Mucosa of gallbladder (tissue), 1 donor: ENCODE data around the gene NMS. TPM values are rescaled to one million over a fixed set of nuclear protein-coding genes. Genes with fewer than 3 reads are reported as not detected.

Experiments used
- DNase-seq: peaks from one replicate; pipeline ENCODE4 v3.0.0-alpha.2; 2020; ENCODE audit warnings: low spot score
- total RNA-seq: library from RNA; stranded (reverse); gene quantifications from one replicate; pipeline ENCODE4 v1.2.1, GENCODE V29; 2021
- donor health status: DM: no; HTN: no; CAD: no.

NMS gene
- total RNA-seq, 1 donor from 2014 or later = not detected

DNA sequence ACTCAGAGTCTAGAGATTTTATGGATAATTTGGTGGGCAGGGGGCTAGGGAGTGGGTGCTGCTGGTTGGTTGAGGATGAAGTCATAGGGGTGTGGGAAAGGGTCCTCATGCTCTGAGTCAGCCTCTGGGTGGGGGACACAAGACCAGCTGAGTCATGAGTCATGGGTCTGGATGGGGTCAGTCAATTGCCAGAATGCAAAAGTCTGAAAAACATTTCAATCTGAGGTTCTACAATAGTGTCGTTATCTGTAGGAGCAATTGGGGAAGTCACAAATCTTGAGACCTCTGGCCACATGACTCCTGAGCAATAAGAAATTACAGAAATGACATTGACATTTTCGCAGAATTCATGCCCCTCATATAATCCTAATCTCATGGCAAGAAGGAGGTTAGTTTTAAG, 15.1 kb downstream of the NMS start:
- no peak for DNase-seq

- no peak for DNase-seq
These were observed 24.4 kb downstream of the NMS start for GRCh38 chr2:100494712-100495111.

DNA sequence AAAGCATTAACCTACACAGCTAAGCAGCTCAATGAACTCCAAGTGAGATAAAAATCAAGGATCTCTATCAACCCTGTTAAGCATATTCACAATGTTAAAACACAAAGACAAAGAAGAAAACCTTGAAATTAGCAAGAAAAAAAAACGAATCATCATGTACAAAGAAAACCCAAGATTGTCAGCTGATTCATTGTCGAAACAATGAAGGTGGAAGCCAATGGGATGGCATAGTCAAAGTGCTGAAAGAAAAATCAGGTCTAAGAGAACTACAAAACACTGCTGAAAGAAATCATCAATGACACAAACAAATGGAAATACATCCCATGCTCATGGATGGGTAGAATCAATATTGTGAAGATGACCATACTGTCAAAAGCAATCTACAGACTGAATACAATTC, 32.5 kb downstream of the NMS start:
- no peak for DNase-seq

- no peak for DNase-seq
These were observed 34.3 kb downstream of the NMS start for GRCh38 chr2:100504542-100504941.

GRCh38 chr2:100509066-100509465, 38.8 kb downstream of the NMS start:
- no peak for DNase-seq

DNA sequence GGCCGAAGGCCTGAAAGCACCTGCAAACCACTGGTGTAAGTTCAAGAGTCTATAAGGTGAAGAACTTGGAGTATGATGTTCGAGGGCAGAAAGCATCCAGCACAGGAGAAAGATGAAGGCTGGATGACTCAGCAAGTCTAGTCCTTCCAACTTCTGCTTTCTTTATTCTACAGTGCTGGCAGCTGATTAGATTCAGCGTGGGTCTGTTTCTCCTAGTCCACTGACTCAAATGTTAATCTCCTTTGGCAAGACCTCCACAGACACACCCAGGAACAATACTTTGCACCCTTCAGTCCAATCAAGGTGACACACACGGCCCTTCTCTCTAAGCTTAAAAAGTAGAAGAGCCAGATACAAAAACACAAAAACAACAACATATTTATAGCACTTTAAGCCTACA, 43.4 kb downstream of the NMS start:
- no peak for DNase-seq

GRCh38 chr2:100517556-100517955, 47.3 kb downstream of the NMS start:
- DNase-seq = no peak

DNA sequence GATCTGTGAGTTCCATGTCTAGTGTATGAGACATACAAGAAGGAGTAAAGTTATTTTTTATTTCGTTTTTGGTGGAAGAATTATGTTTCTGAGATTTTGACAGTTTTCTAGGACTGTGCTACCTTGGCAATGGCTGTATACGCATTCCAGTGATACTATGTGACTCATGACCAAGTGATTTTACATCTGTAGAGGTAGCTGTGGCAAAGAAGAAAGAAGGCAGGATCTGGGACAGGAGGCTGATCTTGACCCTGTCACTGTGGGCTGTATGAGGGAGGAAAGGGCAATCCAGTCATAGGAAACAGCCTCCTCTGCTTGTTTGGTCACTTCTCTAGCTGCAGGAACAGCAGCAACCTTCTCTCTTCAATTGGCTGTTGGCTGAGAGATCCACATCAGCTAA, 48.5 kb downstream of the NMS start:
- no peak for DNase-seq

GRCh38 chr2:100520224-100520623, 49.9 kb downstream of the NMS start:
- peak; percentile 0 for DNase-seq

GRCh38 chr2:100522430-100522829, 52.1 kb downstream of the NMS start:
- DNase-seq = peak; percentile 72

DNA sequence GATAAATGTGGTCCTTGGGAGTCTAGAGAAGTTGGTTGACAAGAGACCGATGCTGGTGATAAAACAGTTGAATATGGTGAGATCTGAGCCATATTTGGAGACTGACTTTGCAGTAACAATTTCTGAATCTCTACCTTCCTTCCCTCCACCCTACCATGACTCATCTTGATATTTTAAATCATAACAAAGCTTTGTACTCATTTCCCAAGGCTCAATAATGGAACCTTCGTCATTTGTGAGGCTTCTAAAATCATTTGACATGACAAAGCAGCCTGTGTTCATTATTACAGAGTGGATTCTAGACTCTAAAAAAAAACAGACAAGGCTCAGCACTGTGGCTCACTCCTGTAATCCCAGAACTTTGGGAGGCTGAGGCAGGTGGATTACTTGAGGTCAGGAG, 54.0 kb downstream of the NMS start:
- no peak for DNase-seq

- no peak for DNase-seq
These were observed 56.6 kb downstream of the NMS start for GRCh38 chr2:100526868-100527267.

DNA sequence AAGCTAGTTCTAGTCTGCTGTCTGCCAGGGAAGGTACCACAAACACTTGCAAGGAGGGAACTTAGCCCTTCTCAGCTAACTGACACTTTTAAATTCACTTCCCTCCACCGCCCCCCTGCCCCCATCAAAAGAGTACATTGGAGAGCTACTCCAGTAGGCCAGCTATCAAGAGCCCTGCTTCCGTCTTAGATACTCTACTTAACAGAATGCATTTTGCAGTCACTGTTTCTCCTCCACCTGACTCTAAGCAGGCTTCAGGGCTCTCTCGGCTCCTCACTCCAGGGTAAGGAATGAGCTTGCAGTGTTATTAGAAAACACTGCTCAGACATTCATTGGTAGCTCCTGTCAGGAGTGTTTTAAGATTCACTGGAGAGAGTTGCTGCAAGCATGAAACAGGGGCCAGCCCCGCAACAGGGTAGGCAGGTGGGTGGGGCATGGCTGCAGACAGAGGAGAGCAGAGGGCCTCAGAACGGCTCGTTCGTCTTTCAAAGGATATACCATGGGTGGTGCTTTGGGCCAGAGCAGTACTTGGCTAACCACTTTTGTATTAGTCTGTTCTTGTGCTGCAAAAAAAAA, 57.2 kb downstream of the NMS start:
- DNase-seq = no peak

DNA sequence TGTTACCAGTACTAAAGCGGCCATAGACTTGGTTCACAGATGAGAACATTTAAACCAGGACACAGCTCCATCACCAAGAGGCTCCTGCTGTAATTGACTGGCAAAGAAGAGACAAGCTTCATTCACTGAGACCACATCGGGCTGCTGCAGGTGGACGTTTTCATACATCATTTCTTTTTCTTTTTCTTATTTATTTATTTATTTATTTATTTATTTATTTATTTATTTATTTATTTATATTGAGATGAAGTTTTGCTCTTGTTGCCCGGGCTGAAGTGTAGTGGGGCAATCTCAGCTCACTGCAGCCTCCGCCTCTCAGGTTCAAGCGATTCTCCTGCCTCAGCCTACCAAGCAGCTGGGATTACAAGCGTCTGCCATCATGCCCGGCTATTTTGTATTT, 58.9 kb downstream of the NMS start:
- no peak for DNase-seq

DNA sequence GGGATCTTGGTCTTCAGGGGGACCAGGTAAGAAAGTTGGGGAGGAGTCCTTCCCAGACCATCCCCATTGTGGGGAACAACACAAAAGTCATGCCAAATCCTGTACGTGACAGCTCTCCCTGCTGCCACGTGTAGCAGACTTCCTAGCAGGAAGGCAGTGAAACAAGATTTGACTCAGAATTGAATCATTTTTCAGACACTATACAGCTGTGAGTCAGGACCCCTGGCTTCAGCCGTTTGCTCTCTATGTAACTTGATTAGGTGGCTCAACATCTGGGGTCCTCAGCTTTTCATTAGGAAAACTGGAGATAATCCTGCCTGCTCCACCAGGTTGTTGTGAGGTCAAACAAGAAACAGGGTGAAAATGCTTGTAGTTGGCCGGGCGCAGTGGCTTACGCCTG, 59.6 kb downstream of the NMS start:
- no peak for DNase-seq

Other genes starting within 250 kb of the NMS start
- gene LONRF2, start 148.0 kb upstream of the NMS start, total RNA-seq = 11.2 TPM
- 5.7 TPM for gene CHST10, start 52.8 kb upstream of the NMS start, total RNA-seq
- 19.7 TPM for gene PDCL3, start 92.5 kb downstream of the NMS start, total RNA-seq